Endometrium (tissue), 2 donors: Measurements from ENCODE around the gene UNC13D.
A peak's percentile ranks its signal among the peaks of the same experiment; 100 is the strongest.
"Not testable (repeated sequence)": the region's sequence is repeated elsewhere in the genome, so short reads cannot be mapped to it uniquely, and the experiment has no call there.

Experiments
- FAIRE-seq: peaks from 2 replicates; lab custom pipeline; 2012; peaks lifted over from hg19 to GRCh38; lab: Jason Lieb, UNC
- donor health status: control.
- donor health status: control.

UNC13D gene

DNA sequence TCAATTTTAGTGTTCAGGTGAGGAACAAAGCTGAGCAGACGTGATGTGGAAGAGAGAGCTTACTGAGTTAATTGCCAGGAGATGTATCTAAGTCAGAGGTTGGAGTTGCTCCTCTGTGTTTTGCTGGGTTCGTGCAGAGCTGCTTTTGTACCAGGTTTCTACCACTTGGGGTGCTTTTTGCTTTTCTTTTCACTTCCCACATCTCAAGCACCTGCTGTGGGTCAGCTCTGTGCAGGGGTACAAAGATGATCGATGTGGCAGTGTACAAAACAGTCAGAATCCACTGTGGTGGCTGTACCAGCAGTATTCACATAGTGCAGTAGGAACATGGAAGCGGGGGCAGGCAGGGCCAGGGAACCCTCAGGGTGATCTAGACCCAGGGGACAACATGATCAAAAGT is 44.8 kb downstream of the UNC13D start:
- FAIRE-seq: no peak

DNA sequence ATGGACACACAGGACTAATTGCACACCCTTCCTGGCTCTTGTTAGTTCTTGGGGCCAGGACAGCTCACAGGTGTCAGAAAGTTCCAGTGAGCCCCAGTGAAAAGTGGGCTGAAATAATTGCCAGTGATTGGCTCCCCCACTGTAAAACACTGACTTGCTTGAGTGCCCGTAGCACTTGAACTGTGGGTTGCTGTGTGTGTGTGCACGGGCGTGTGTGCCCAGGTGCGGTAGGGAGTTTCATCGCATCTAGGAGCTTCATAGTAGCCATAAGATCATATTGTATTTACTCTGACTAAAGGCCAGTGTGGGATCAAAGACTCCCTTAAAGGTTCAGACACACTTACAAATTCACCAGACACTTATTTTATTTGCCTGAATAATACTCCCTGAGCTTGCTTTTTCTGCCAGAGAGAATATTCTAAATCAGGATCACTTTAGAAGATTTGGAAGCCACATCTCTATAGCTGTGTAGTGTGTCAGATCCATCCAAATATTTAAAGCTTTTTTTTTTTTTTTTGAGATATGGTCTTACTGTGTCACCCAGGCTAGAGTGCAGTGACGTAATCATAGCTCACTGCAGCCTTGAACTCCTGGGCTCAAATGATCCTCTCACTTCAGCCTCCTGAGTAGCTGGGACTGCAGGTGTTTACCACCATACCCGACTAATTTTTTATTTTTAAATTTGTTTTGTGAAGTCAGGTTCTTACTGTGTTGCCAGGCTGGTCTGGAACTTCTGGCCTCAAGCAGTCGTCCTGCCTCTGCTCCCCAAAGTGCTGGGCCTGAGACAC is 48.2 kb downstream of the UNC13D start:
- no peak for FAIRE-seq

DNA sequence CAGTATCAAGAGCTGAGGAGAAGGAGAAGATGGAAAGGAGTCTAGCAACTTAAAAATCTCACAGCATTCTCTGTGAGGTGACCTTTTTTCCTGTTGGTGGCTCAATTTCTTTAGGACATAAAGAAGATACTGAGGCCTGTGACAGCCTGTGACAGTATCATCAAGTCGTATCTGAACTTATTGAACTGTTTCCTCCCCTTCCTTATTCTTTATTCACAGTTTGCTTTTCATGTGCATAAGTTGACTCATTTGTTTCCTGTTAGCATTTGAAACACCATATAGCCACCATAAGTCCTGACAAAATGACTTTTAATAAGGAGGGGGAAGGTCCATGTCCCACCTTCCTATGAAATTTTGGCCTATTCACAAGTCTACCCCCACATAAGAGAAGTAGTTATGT is 50.7 kb downstream of the UNC13D start:
- FAIRE-seq: no peak

DNA sequence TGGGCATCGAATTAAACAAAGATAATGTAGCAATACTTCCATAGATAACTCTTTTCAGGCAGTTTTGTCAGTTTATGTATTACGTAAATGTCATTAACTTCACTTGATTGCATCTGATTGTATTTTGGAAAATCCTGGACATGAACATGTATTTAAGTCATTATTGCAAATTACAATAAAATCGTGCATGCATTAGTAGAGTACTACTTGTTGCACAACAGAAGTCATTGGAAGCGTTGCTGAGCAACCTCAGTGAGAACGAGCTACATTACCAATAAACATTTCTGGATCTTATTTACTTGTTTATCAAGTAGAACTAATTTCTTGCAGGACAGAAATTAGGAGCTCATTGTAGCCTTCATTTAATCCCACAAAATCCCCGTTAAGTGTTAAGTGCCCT is 53.0 kb downstream of the UNC13D start:
- FAIRE-seq: no peak

DNA sequence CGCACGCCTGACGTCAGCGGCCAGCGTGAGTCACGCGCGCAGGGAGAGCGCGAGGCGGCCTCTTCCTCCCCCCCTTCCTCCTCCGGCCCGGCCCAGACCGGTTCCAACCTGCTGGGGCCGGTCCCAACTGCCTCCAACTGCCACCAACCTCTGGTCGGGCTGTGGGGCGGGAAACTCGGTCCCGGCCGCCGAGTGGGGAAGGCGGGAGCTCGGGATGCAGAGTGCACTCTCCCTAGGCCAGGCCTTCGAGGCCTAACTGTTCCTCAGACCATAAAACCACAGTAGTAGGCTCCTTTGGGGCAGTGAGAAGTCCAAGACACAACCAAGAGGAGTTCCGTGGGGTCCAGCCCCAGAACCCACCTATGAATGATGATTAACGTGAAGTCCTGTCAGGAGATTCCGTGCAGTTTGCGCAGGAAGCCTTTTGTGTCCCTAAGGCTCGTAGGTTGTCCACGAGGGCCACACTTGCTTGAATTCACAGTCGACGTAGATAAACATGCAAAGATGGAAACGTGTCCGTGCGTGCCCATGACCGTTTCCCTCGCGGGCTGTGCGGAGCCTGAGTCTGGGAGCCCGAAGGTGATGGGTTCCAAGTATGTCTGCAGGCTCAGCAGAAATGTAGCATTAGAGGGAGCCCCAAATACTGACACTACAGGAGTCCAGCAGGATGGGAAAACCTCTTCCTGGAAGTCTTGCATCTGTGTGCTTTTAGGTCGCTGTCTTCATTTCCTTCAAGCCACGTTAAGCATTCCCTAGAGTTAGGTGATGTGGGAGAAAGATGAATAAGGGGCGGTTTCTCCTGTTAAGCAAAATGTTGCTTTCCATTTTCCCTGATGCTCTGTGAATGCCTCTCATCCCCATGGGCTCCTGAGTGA is 59.0 kb downstream of the UNC13D start:
- FAIRE-seq: no peak

DNA sequence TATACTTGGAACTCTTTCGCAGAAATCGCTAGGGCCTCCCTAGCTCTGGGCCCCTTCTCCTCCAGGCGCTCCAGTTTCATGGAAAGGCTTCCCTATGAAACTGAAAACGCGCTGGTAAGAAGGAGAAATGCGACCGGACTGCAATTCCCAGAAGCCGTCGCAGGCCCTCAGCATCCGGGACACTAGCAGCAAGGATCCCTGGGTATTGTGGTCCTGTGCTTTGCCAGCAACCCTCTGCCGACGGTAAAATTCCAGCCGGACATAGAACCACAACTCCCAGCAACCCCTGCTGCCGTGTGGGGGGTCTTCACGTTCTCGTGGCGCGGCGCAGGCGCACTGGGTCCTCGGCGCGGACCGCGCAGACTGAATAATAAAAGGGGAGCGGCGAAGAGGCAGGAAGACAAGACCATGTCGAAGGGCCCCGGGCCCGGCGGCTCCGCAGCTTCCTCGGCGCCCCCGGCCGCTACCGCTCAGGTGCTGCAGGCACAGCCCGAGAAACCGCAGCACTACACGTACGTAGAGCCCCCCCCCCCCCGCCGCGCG is 59.7 kb downstream of the UNC13D start, which contains the start of gene UNK:
Gene UNK (plus strand): TSS at position 334 of the 543 bp plus-strand sequence. CDS start 75 bp downstream, at position 409.
- FAIRE-seq: peak; percentile 91

DNA sequence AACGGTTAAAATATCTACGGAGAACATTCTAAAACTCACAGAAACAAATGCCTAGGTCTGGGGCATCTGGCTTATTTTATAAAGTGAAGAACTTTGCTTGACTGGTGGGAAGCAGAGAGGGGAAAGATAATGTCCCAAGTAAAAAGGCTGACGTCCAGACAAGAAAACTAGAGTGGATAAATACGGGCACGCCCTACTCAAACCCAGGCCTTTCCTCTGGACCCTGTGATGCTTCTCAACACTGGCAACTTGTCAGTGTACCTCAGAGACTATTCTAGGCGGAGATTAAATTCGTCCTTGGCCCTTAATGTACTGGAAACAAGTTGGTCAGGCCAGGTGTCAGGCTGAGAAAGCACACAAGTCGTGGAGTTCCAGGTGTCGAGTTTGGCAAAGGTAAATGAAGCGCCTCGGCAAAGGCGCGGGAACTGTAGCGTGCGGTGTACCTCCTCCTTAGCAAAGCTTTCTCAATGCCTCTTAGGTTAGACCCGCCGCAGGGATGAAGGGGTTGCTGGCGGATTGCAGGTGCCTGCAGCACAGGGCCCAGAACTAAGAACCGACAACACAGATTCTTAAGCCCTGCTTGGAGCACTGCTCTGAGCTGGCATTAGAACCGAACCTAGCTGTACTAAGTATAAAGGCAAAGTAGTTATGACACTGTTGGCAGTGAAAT is 60.3 kb downstream of the UNC13D start:
- no peak for FAIRE-seq

DNA sequence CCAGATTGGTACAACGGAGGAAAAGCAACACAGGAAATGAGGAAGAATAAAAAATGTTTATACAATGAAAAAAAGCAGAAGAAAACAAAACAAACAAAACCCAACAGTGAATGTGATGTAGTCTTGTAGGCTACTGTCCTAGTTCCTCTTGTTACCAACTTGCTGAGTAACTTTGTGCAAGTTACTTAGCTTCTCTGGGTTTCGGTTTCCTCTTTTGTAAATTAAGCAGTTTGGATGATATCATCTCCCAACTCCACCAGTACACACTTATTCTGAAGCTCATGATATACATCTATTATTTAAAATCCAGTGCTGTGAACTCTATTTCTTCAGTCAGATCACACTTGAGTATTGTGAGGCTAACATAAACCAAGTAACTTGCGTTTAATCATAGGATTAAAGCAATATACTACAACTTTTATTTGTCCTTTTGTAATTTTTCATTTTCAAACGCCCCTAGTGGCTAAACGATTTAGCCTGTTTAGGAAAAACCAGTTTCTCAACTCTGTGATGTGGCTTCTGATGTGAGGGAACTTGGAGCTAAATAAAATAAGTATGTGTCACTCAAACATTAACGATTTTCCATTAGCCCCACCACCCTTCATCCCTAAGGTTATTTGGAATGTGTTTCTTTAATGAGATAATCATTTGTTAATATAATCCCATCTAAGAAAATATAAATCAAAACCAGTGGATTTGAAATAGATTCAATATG is 61.0 kb downstream of the UNC13D start:
- peak; percentile 67 for FAIRE-seq

DNA sequence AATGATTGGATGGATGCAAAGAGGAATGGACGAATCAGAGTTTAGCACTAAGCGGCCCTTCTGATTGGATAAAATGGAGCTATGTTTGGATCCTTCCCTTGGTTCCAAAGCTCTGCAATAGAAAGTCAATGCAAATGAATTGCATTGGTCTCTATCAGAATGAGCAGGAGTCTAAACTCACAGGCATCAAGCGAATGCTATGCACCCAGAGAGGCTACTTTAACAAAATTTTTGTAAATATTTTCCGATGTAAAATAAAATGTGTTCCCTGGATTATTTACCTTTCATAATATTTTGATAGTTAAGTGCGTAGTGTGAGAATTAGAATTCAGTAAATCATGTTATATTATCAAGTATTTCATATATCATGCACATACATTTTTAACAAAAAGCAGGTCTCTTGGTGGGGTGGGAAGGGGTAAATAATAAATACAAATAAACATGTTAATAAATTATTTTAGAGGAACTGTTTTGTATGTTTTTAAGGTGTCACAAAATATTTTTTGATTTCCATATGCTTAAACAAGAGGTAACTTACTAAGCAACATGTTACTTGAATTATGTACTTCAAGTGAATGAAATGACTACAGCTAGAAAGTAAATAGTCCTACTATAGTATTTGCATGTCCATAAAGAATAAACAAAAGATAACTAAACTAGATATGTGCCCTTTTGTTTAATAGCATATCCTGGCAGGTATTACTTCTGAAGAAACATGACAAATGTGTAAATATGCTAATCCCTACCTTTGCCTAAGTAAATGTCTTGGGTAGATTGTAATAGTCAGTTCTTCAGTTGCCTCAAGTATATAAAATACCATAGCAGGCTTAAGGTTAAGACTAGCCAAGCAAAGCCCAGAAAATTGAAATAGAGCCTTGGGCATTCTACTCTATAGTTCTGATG is 64.0 kb downstream of the UNC13D start:
- FAIRE-seq: peak; percentile 98

DNA sequence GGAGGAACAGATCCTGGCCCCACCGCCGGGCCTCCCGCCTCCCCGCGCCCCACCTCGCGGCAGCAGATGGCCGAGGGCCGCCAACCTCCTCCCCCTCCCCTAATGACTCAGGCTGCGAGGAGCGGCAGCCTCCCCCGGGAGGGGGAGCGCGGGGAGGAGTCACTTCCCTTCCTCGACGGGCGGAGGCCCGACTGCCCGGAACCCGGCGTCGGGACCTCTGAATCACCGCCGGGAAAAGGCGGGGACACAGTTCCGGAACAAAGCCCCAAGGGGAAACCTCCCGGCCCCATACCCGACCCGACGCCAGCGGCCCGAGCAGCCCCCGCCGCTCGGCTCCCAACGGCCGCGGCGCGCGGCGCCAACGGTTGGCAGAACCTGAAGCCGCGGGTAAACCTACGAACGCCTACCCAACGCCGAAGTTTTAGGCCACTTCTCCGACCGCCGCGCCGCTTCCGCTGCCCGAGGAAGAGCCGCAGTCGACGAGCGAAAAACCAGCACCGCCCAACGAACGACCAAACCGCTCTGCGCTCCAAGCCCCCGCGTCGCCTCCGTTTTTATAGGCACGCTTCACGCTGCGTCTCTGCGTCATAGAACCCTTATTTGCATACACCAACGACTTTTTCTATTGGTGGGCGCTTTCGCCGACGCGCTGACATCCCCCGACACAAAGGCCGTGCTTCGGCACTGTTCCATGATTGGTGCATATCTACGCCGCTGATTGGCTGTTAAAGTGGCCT is 64.8 kb downstream of the UNC13D start:
- no peak for FAIRE-seq

DNA sequence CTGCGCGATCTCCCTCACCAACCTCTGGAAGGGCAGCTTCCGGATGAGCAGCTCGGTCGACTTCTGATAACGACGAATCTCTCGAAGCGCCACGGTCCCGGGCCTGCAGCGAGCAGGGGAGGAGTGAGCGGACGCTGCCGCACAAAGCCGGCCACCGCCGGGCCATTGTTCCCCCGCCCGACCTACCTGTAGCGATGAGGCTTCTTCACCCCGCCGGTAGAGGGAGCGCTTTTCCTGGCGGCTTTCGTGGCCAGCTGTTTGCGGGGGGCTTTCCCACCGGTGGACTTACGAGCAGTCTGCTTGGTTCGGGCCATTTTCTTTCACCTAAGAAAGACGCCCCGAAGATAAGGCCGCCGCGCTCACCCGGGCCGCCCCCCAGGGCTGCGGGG is 65.3 kb downstream of the UNC13D start:
- FAIRE-seq: no peak

DNA sequence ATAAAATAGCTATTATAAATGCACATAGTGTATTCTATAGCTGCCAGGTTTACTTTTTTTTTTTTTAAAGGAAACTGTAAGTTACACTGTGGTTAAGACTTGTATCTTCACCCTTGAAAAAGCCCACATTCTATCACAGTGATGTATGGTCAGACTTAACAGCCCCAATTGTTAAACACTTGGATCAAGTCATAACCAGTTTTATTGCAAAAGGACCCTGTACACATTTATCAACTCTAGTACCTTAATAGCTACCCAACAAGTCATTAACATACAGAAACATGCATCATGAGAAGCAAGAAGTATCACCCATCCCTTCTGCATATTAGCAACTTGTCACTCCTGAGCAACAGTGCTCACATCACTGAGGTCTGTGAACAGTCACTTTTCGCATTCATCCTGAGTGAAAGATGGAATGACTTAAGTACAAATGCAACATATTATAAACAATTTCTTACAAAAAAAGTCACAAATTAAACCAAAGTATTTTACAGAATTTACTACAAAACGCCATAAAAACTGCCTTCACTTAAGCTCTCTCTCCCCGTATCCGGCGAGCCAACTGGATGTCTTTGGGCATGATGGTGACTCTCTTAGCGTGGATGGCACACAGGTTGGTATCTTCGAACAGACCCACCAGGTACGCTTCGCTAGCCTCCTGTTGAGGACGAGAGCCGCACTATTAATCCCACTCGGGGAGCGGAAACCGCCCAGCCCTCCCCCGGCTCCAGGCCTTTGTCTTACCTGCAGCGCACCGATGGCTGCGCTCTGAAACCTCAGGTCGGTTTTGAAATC is 65.9 kb downstream of the UNC13D start:
- not testable (repeated sequence) for FAIRE-seq

DNA sequence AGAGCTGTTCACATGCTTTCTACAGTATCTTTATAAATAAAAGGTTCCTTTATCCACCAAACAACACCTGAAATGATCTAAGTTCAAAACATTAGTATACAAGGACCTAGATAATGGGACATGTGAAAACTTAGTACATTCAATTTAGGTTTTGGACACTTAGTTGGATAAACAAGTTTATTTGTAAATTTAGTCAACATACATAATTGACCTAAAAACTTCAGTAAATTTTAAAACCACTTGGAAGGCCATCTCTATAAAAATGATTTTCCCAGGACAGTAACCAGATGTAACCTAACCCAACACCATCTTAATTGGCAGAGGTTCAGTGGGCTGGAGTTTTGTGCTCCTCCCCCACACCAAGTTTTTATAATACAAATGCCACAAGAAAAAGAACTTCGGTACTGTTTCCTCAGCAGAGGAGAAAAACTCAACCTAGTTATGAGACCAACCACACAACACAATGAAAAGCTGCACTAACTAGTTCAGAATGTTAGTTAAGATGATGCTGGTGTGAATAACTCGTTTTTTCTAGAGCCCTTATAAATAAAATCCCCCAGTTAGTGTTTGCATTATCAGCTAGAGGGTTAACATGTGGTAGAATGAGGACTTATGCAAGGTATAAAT is 66.8 kb downstream of the UNC13D start:
- FAIRE-seq: peak; percentile 23
